AG04450 (cell line): ENCODE measurements around the gene NOL3. TPM values are rescaled to one million over a fixed set of nuclear protein-coding genes. Genes with fewer than 3 reads are reported as not detected.

Experiments
- CTCF ChIA-PET: fragments of 300-600, 350-600 bp; formaldehyde crosslinking; extraction: SDS; loops from one replicate; lab custom pipeline; 2022; ENCODE audit warnings: antibody characterized with exemption, inconsistent platforms; lab: Charles Lee
- POLR2A ChIA-PET: fragments of 350-600 bp; formaldehyde crosslinking; extraction: SDS; loops from one replicate; lab custom pipeline; 2021; ENCODE audit warnings: antibody characterized with exemption, inconsistent platforms; lab: Yijun Ruan, JAX
- DNase-seq: peaks from one replicate; pipeline ENCODE4 v3.0.0-alpha.2; 2011; ENCODE audit warnings: low read depth, low spot score
- H3K27ac ChIP-seq: one replicate; pipeline ENCODE4 v1.5.1; 2012; ENCODE audit warnings: low read depth, low read length, control low read depth
- H3K27me3 ChIP-seq: one replicate; pipeline ENCODE4 v1.6.0; 2012; ENCODE audit warnings: low read length; ENCODE audit not compliant: control insufficient read depth, insufficient read depth
- H3K4me3 ChIP-seq: 2 replicates; pipeline ENCODE4 v1.5.1; 2011; ENCODE audit warnings: mild to moderate bottlenecking, low read depth, low read length, control low read depth
- H3K9me3 ChIP-seq: 2 replicates; pipeline ENCODE4 v1.5.1; 2012; ENCODE audit warnings: low read length; ENCODE audit not compliant: control insufficient read depth, insufficient read depth
- CTCF ChIP-seq: IDR thresholded peaks from 2 replicates; pipeline ENCODE4 v1.5.1; 2011; ENCODE audit warnings: low read depth, low read length, control low read depth, inconsistent platforms
- polyA plus RNA-seq: library from polyadenylated mRNA; depleted of rRNA; stranded (reverse); fragments of >200 nt; gene quantifications from 2 replicates; pipeline ENCODE4 v1.2.3, GENCODE V29; 2011

NOL3 gene
- polyA plus RNA-seq, 1 experiment: 8.2 TPM

- peaks cover 50% of the 10 kb centered on the region for H3K27me3 ChIP-seq
- H3K9me3 ChIP-seq: peaks cover 7% of the 10 kb centered on the region; the same call in 1 of the 2 replicates
- no peak for DNase-seq
- no peak for TF ChIP-seq CTCF
- peak overlapping the region; percentile 43 for H3K4me3 ChIP-seq
- POLR2A ChIA-PET: interaction anchor here (0.7 to 1.5 kb wide), 5 partner anchors 11 to 203 kb away, joined by 3 to 6 read pairs (median 3); no protein-coding TSS in a partner anchor
- no peak overlapping the region for H3K27ac ChIP-seq
- CTCF ChIA-PET: interaction anchor here (0.6 to 1.1 kb wide), 2 partner anchors 8 to 206 kb away, joined by 4 to 5 read pairs; no protein-coding TSS in a partner anchor
These were observed 7.0 kb upstream of the NOL3 start for GRCh38 chr16:67163164-67163998.

- peaks cover 50% of the 10 kb centered on the region for H3K27me3 ChIP-seq
- TF ChIP-seq CTCF: no peak
- no peak overlapping the region for H3K27ac ChIP-seq
- DNase-seq: no peak
- ChIA-PET CTCF (interaction anchor here (1.1 kb wide), 1 partner anchor 9 kb away, joined by 5 read pairs; no protein-coding TSS in a partner anchor), POLR2A (interaction anchor here (0.7 to 1.5 kb wide), 4 partner anchors 10 to 34 kb away, joined by 3 to 4 read pairs (median 3); no protein-coding TSS in a partner anchor)
- H3K9me3 ChIP-seq: peaks cover 7% of the 10 kb centered on the region; the same call in 1 of the 2 replicates
- peak overlapping the region; percentile 43 for H3K4me3 ChIP-seq
These were observed 6.3 kb upstream of the NOL3 start for GRCh38 chr16:67163999-67164558.

GRCh38 chr16:67164599-67165061 is 5.7 kb upstream of the NOL3 start, which contains the start of gene HSF4:
Gene HSF4 (plus strand): TSS chr16:67164745. CDS start chr16:67164812, 67 bp downstream.
- peaks cover 50% of the 10 kb centered on the region for H3K27me3 ChIP-seq
- POLR2A ChIA-PET: no interaction called here
- CTCF ChIA-PET: no interaction called here
- peaks cover 2% of the 10 kb centered on the region; the same call in 1 of the 2 replicates for H3K9me3 ChIP-seq
- peak within 1 kb of the TSS; percentile 43 for H3K4me3 ChIP-seq
- TF ChIP-seq CTCF: no peak
- no peak for DNase-seq
- H3K27ac ChIP-seq: no peak within 1 kb of the TSS

GRCh38 chr16:67165121-67166078 is 4.9 kb upstream of the NOL3 start:
- DNase-seq: no peak
- no peak overlapping the region for H3K27ac ChIP-seq
- peaks cover 2% of the 10 kb centered on the region; the same call in 1 of the 2 replicates for H3K9me3 ChIP-seq
- POLR2A ChIA-PET: interaction anchor here (0.5 to 0.6 kb wide), 2 partner anchors 17 to 35 kb away, joined by 3 read pairs; no protein-coding TSS in a partner anchor
- CTCF ChIA-PET: interaction anchor here (3.5 kb wide), 1 partner anchor 10 kb away, joined by 13 read pairs; no protein-coding TSS in a partner anchor
- H3K27me3 ChIP-seq: peaks cover 50% of the 10 kb centered on the region
- TF ChIP-seq CTCF: no peak
- no peak overlapping the region for H3K4me3 ChIP-seq
